ENCODE measurements around the gene HTR3C.

HTR3C gene

DNA sequence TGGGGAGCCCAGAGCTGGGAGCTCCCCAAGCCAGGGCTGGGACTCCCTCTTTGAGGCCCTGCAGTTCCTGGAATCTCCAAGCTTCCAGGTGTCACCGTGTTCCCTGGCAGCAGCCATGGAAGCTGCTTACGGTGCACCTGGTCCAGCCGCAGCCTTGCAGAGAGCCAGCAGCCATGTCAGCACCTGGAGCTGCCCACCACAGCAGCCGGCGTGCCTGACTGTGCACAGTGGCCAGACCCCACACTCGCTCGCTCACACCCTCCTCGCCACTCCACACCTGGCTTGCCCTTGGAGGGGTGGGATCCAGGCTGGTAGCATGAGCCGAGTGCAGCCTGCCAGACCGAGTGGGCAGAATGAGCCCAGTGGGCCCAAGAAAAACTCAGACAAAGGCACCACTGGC is 29.2 kb downstream of the HTR3C start:
- TF ChIP-seq Cebpa-rat (IDR thresholded peaks at IDR 0.05) = no peak
- Histone ChIP-seq H3K27ac (no peak overlapping the region), H3K4me2 (no peak overlapping the region)

DNA sequence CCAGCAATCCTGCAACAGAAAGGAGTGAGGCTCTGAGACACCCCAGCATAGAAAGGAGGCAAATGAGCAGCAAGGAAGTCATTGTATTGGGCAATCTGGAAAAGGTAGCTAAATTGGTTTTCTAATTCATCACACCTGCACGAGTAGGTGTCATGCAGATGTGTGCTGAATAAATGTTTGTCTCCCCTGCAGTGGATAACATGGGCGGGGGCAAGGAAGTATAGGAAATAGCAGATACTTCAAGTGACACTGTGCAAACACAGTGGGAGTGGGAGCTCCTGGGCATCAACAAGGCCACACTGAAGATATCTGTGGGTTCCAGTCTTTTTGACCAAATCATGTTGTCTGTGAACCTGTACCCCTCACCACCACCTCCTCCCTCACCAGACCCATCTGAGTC is 29.6 kb downstream of the HTR3C start:
- Histone ChIP-seq H3K9ac (no peak overlapping the region), H3K4me1 (peaks cover 6% of the 10 kb centered on the region), H3K4me3 (no peak overlapping the region), H3K4me2 (no peak overlapping the region), H3K27me3 (no peaks in the 10 kb centered on the region), H3K27ac (no peak overlapping the region), H4K20me1 (no peaks in the 10 kb centered on the region), H3K9me3 (no peaks in the 10 kb centered on the region), H3K36me3 (no peaks in the 10 kb centered on the region)
- TF ChIP-seq Cebpa-rat (IDR thresholded peaks at IDR 0.05) = no peak

More for the DNA sequence above, 29.2 kb downstream of the HTR3C start:
- Histone ChIP-seq H3K4me3 (no peak overlapping the region), H3K36me3 (no peaks in the 10 kb centered on the region), H3K9ac (no peak overlapping the region), H4K20me1 (no peaks in the 10 kb centered on the region), H3K27me3 (no peaks in the 10 kb centered on the region), H3K4me1 (peaks cover 6% of the 10 kb centered on the region), H3K9me3 (no peaks in the 10 kb centered on the region)

DNA sequence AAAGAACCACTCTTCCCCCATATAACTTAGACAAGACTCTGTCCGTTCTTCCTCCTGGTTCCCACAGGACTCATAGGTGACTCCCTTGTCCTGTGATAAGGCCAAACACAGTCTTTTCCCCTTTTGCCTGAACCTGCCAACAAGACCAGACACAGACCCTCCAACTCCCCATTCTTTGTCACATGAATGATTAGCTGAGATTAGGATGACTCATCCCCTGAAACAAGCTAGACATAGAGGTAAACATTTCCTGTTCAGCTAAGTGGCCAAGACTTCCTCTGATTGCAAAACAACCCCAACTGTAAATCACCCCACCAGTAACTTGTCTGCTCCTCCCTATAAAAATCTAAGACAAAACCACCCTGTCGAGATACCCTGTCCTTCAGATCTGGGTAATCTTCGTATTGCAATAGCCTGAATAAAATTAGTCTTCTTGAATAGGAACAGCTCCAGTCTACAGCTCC is 32.6 kb downstream of the HTR3C start:
- Histone ChIP-seq H4K20me1 (no peaks in the 10 kb centered on the region), H3K27ac (no peak overlapping the region), H3K4me1 (peaks cover 6% of the 10 kb centered on the region), H3K36me3 (no peaks in the 10 kb centered on the region), H3K4me2 (no peak overlapping the region), H3K4me3 (no peak overlapping the region), H3K9me3 (no peaks in the 10 kb centered on the region), H3K9ac (no peak overlapping the region), H3K27me3 (no peaks in the 10 kb centered on the region)
- no peak for TF ChIP-seq Cebpa-rat (IDR thresholded peaks at IDR 0.05)

DNA sequence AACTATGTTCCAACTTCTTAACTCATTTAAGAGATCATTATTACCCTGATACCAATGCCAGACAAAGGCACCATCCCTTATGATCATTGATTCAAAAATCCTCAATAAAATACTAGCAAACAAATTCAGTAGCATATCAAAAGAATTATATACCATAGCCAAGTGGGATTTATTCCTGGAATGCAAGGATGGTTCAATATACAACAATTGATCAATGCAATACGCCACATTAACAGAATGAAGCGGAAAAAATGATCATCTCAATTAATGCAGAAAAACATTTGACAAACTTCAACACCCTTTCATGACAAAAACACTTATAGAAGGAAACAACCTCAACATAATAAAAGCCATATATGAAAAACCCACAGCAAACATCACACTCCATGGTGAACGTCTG is 39.4 kb downstream of the HTR3C start:
- Histone ChIP-seq H3K4me2 (no peak overlapping the region), H3K4me3 (no peak overlapping the region), H3K36me3 (no peaks in the 10 kb centered on the region), H3K4me1 (no peaks in the 10 kb centered on the region), H3K9me3 (peaks cover 28% of the 10 kb centered on the region), H3K27me3 (no peaks in the 10 kb centered on the region), H3K27ac (no peak overlapping the region), H4K20me1 (no peaks in the 10 kb centered on the region), H3K9ac (no peak overlapping the region)
- no peak for TF ChIP-seq Cebpa-rat (IDR thresholded peaks at IDR 0.05)

DNA sequence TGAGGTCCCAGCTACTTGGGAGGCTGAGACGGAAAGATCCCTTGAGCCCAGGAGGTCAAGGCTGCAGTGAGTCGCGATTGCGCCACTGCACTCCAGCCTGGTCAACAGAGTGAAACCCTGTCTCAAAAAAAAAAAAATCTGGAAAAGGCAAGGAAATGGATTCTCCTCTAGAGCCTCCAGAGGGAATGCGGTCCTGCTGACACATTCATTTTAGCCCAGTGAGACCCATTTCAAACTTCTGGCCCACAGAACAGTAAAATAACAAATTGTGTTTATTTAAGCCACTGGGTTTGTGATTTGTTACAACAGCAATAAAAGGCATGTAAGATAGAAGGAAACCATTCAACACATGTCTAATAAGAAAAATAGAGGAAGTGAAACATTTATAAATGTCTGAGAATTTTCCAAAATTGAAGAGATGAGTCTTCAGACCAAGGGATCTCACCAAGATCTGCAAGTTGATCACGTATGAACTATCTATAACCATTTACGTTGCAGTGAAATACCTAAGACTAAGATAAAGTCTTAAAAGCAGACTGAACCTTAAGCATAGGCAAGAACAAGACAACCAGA is 44.0 kb downstream of the HTR3C start, which contains the start of gene HTR3E:
HTR3E (plus strand) TSS at position 254 of the 573 bp plus-strand sequence. CDS start 466 bp downstream, outside the sequence.
- Histone ChIP-seq H3K4me3 (no peak within 1 kb of the TSS), H3K9me3 (peaks cover 18% of the 10 kb centered on the region), H3K4me1 (no peaks in the 10 kb centered on the region), H3K36me3 (no peaks in the 10 kb centered on the region), H3K4me2 (no peak within 1 kb of the TSS), H3K27me3 (no peaks in the 10 kb centered on the region), H4K20me1 (no peaks in the 10 kb centered on the region), H3K9ac (no peak within 1 kb of the TSS), H3K27ac (no peak within 1 kb of the TSS)
- TF ChIP-seq Cebpa-rat (IDR thresholded peaks at IDR 0.05) = no peak

DNA sequence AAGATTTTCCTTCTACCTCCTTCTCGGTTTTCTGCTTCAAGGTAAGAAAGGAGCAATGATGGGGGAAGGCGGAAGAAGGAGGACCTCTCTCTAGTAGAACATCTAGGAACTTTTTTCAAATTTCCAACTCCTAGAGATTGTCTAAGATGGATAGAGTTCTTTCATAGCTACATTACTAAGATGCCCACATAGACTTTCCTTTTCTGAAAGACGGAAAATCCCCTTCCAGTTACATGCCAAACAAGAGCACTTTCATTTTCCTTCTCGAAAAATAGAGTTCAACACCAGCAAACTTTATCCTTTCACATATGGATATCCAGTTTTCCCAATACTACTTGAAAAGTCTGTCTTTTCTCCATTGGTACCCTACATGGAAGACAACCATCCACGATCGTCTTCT is 44.7 kb downstream of the HTR3C start:
- TF ChIP-seq Cebpa-rat (IDR thresholded peaks at IDR 0.05) = no peak
- Histone ChIP-seq H3K4me1 (no peaks in the 10 kb centered on the region), H3K27ac (no peak overlapping the region)

DNA sequence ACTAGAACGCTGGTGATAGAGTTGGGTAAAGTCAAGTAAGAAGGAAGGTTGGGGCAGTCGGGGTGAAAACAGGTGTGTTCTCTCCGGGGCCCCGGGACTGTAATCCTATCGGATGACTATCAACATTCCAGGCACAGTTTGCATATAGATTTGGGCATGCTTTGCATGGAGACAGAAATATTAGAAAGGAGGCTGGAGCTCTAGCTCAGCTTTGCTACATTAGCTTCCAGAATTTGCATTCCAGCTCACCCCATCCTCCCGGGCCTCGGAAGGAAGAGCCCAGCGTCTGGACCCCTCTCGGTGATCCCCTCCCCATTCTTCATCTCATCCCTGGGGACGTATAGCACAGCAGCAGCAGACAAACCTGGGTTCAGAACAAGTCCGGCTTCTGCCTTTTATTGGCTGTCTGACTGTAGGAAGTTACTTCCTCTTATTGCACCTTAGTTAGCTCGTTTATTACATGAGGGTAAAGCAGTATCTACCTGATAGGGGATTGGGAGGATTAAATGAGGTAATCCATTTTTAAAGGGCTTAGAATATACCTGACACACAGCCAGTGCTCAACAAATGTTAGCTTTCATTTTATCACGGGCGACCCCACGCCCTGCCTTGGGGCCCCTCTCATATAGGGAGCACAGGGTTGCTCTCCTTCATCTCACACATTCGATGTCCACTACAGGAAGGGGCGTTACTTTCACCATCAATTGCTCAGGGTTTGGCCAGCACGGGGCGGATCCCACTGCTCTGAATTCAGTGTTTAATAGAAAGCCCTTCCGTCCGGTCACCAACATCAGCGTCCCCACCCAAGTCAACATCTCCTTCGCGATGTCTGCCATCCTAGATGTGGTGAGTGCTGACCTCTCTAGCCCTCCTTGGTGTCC is 47.2 kb downstream of the HTR3C start:
- Histone ChIP-seq H3K4me1 (no peaks in the 10 kb centered on the region), H3K4me2 (no peak overlapping the region), H3K36me3 (no peaks in the 10 kb centered on the region), H4K20me1 (no peaks in the 10 kb centered on the region), H3K4me3 (no peak overlapping the region), H3K9ac (no peak overlapping the region), H3K9me3 (no peaks in the 10 kb centered on the region), H3K27me3 (no peaks in the 10 kb centered on the region), H3K27ac (no peak overlapping the region)
- no peak for TF ChIP-seq Cebpa-rat (IDR thresholded peaks at IDR 0.05)

More for the DNA sequence above, 44.7 kb downstream of the HTR3C start:
- Histone ChIP-seq H3K4me2 (no peak overlapping the region), H3K4me3 (no peak overlapping the region), H3K9me3 (peaks cover 11% of the 10 kb centered on the region), H3K27me3 (no peaks in the 10 kb centered on the region), H3K9ac (no peak overlapping the region), H3K36me3 (no peaks in the 10 kb centered on the region), H4K20me1 (no peaks in the 10 kb centered on the region)
